NB4 (cell line): Measurements from ENCODE around the gene ANKRD11.
"Not testable (repeated sequence)": the region's sequence is repeated elsewhere in the genome, so short reads cannot be mapped to it uniquely, and the experiment has no call there.

Experiments
- DNase-seq: peaks from one replicate; pipeline ENCODE4 v3.0.0; 2010; ENCODE audit warnings: low read depth
- H3K4me3 ChIP-seq: one replicate; pipeline ENCODE4 v1.5.1; 2011; ENCODE audit warnings: mild to moderate bottlenecking, low read depth, low read length, moderate library complexity
- MAX ChIP-seq: IDR thresholded peaks from 2 replicates; pipeline ENCODE4 v1.6.1; 2011; ENCODE audit warnings: low read depth, low read length
- MYC ChIP-seq: IDR thresholded peaks from 2 replicates; pipeline ENCODE4 v1.6.1; 2011; ENCODE audit warnings: low read depth, low read length
- POLR2A ChIP-seq: IDR thresholded peaks from 2 replicates; pipeline ENCODE4 v1.6.1; 2011; ENCODE audit warnings: mild to moderate bottlenecking; ENCODE audit not compliant: insufficient read length; ENCODE audit errors: extremely low read depth
- TF ChIP-seq, protein P1 (sequence below): IDR thresholded peaks from one replicate; pipeline ENCODE4 v1.5.1; 2012; ENCODE audit warnings: low read depth, low read length

ANKRD11 gene

DNA sequence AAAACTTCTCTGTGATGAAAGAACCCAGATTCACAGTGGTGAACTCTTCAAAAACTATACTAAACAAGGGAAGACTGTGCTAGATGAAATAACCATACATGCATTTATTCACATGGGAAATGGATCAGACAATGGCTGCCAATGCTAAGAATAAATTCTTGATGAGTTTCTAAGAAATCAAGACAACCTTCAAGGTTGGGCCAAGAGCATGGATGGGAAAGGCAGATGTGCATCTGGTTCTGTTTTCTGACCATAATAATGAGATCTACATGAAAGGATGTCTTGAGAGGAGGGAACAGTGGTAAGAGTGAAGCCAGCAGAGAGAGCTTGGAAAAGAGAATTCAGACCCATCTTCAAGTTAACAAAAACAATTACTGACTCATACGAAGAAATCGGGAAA is 31.4 kb downstream of the ANKRD11 start:
- no peak for TF ChIP-seq POLR2A
- no peak for TF ChIP-seq MYC
- TF ChIP-seq, protein P1, sequence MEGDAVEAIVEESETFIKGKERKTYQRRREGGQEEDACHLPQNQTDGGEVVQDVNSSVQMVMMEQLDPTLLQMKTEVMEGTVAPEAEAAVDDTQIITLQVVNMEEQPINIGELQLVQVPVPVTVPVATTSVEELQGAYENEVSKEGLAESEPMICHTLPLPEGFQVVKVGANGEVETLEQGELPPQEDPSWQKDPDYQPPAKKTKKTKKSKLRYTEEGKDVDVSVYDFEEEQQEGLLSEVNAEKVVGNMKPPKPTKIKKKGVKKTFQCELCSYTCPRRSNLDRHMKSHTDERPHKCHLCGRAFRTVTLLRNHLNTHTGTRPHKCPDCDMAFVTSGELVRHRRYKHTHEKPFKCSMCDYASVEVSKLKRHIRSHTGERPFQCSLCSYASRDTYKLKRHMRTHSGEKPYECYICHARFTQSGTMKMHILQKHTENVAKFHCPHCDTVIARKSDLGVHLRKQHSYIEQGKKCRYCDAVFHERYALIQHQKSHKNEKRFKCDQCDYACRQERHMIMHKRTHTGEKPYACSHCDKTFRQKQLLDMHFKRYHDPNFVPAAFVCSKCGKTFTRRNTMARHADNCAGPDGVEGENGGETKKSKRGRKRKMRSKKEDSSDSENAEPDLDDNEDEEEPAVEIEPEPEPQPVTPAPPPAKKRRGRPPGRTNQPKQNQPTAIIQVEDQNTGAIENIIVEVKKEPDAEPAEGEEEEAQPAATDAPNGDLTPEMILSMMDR = no peak
- no peak for TF ChIP-seq MAX
- DNase-seq = no peak

DNA sequence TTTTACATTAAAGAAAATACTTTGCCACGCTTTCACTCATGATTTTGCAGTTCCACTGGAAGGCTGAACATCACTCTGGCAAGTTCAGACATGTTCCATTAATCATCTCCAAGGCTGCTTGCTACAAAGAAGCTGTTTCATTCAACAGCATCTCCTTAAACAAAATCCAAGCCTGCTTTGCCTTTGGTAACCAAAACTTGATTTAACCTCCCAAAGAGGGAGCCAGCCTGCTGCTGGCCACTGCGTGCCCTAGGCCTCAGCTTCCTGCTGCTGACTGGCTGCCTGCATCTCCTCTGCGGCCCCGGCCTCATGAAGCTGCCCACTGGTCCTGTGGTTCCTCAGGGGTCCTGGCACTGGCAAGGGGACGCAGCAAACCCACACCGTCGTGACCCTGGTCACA is 31.8 kb downstream of the ANKRD11 start:
- TF ChIP-seq, protein P1 = no peak
- no peak for TF ChIP-seq POLR2A
- no peak for TF ChIP-seq MYC
- TF ChIP-seq MAX = no peak
- no peak for DNase-seq
- H3K4me3 ChIP-seq = no peak overlapping the region

More for the DNA sequence above, 31.4 kb downstream of the ANKRD11 start:
- no peak overlapping the region for H3K4me3 ChIP-seq

- TF ChIP-seq, protein P1 = no peak
- TF ChIP-seq POLR2A = no peak
- no peak for TF ChIP-seq MYC
- no peak for TF ChIP-seq MAX
- no peak for DNase-seq
Observed at GRCh38 chr16:89456419-89456959, 33.9 kb downstream of the ANKRD11 start.

GRCh38 chr16:89455692-89456091 is 34.7 kb downstream of the ANKRD11 start:
- DNase-seq = no peak
- TF ChIP-seq, protein P1 = no peak
- H3K4me3 ChIP-seq = no peak overlapping the region

More at GRCh38 chr16:89456419-89456959, 33.9 kb downstream of the ANKRD11 start:
- H3K4me3 ChIP-seq = no peak overlapping the region

DNA sequence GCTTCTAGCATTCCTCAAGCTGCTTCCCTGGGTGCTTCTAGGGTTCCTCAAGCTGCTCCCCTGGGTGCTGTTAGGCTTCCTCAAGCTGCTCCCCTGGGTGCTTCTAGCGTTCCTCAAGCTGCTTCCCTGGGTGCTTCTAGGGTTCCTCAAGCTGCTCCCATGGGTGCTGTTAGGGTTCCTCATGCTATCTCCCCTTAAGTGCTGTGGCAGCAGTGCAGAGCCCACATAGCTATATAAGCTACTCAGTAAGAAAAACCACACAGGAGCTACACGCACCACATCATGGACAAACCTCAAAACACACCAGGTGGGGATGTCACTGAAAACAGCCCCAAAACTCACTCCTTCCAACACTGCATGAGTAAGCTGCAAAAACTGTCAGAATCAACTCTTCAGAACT is 35.2 kb downstream of the ANKRD11 start:
- TF ChIP-seq POLR2A = no peak
- TF ChIP-seq MYC = no peak
- no peak for TF ChIP-seq MAX
- H3K4me3 ChIP-seq = no peak overlapping the region
- DNase-seq = peak; percentile 66

- DNase-seq = peak; percentile 40
- not testable (repeated sequence) for H3K4me3 ChIP-seq
Observed at GRCh38 chr16:89454378-89455125, 35.8 kb downstream of the ANKRD11 start.
